ENCODE data around the gene CENPA.

DNA sequence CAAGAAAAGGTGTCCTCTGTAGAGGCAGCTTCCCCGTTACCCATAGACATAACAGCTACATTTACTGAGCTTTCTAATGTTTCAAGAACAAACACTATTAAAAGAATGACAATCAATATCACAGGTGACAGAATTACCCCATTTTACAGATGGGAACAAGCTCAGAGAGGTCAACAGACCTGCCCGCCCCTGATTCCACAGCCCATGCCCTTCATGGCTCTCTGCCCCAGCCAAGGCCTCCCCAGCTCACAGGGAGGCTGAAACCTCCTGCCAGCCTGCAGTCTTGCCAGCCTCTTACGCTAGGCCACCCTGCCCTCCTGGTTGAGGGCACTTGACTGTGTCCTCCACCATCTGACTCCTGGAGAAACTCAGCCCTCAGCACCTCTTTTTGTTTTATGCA lies 40.9 kb upstream of the CENPA start:
- TF ChIP-seq, protein P1, sequence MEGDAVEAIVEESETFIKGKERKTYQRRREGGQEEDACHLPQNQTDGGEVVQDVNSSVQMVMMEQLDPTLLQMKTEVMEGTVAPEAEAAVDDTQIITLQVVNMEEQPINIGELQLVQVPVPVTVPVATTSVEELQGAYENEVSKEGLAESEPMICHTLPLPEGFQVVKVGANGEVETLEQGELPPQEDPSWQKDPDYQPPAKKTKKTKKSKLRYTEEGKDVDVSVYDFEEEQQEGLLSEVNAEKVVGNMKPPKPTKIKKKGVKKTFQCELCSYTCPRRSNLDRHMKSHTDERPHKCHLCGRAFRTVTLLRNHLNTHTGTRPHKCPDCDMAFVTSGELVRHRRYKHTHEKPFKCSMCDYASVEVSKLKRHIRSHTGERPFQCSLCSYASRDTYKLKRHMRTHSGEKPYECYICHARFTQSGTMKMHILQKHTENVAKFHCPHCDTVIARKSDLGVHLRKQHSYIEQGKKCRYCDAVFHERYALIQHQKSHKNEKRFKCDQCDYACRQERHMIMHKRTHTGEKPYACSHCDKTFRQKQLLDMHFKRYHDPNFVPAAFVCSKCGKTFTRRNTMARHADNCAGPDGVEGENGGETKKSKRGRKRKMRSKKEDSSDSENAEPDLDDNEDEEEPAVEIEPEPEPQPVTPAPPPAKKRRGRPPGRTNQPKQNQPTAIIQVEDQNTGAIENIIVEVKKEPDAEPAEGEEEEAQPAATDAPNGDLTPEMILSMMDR (IDR thresholded peaks at IDR 0.05; ENCODE audit: low read depth, low read length) = no peak
- no peak for TF ChIP-seq EZH2phosphoT487 (IDR thresholded peaks at IDR 0.05; ENCODE audit: low read depth)

All from OCI-LY3 (cell line).